ENCODE measurements around the gene NCOA3.

The NCOA3 gene

GRCh38 chr20:47479093-47479492, 22.6 kb upstream of the NCOA3 start:
- TF ChIP-seq, protein P1, sequence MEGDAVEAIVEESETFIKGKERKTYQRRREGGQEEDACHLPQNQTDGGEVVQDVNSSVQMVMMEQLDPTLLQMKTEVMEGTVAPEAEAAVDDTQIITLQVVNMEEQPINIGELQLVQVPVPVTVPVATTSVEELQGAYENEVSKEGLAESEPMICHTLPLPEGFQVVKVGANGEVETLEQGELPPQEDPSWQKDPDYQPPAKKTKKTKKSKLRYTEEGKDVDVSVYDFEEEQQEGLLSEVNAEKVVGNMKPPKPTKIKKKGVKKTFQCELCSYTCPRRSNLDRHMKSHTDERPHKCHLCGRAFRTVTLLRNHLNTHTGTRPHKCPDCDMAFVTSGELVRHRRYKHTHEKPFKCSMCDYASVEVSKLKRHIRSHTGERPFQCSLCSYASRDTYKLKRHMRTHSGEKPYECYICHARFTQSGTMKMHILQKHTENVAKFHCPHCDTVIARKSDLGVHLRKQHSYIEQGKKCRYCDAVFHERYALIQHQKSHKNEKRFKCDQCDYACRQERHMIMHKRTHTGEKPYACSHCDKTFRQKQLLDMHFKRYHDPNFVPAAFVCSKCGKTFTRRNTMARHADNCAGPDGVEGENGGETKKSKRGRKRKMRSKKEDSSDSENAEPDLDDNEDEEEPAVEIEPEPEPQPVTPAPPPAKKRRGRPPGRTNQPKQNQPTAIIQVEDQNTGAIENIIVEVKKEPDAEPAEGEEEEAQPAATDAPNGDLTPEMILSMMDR (IDR thresholded peaks at IDR 0.05; ENCODE audit: insufficient read depth, missing control alignments), result no peak
- FAIRE-seq (no peak), DNase-seq (ENCODE audit: insufficient read length, low spot score) (no peak)

- FAIRE-seq, result no peak
- TF ChIP-seq, protein P1 (IDR thresholded peaks at IDR 0.05; ENCODE audit: insufficient read depth, missing control alignments), result no peak
Observed at GRCh38 chr20:47479506-47479905, 22.2 kb upstream of the NCOA3 start.

DNA sequence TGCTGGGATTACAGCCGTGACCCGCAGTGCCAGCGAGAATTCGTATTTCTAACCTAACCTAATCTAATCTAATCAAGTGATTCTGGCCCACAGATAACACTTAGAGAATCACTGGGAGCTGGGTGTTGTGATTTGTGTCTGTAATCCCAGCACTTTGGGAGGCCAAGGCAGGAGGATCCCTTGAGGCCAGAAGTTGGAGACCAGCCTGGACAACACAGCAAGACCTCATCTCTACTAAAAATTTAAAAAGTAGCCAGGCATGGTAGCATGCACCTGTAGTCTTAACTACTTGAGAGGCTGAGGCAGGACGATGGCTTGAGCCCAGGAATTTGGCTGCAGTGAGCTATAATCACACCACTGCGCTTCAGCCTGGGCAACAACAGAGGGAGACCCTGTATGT, 21.4 kb upstream of the NCOA3 start:
- FAIRE-seq (no peak), DNase-seq (ENCODE audit: insufficient read length, low spot score) (no peak)

More at GRCh38 chr20:47479506-47479905, 22.2 kb upstream of the NCOA3 start:
- DNase-seq (ENCODE audit: insufficient read length, low spot score), result no peak

GRCh38 chr20:47480705-47481104, 21.0 kb upstream of the NCOA3 start:
- FAIRE-seq, result no peak
- DNase-seq (ENCODE audit: insufficient read length, low spot score), result no peak
- TF ChIP-seq, protein P1 (IDR thresholded peaks at IDR 0.05; ENCODE audit: insufficient read depth, missing control alignments), result no peak

More for the DNA sequence above, 21.4 kb upstream of the NCOA3 start:
- TF ChIP-seq, protein P1 (IDR thresholded peaks at IDR 0.05; ENCODE audit: insufficient read depth, missing control alignments), result no peak

GRCh38 chr20:47481330-47482216, 20.1 kb upstream of the NCOA3 start:
- no peak for FAIRE-seq
- no peak for DNase-seq (ENCODE audit: insufficient read length, low spot score)
- TF ChIP-seq, protein P1 (IDR thresholded peaks at IDR 0.05; ENCODE audit: insufficient read depth, missing control alignments), result no peak

DNA sequence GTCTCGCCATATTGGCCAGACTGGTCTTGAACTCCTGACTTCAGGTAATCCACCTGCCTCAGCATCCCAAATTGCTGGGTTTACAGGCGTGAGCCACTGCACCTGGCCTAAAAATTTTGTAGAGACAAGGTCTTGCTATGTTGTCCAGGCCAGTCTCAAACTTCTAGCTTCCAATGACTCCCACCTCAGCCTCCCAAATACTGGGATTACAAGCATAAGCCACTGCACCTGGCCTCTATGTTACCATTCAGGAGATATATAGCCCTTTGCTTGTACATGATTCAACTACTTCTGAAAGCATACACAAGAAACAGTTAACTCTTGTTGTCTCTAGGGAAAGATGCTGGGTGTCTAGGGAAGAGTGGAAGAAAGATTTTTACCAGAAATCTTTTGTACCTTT, 19.0 kb upstream of the NCOA3 start:
- FAIRE-seq, result no peak
- DNase-seq (ENCODE audit: insufficient read length, low spot score), result no peak
- TF ChIP-seq, protein P1 (IDR thresholded peaks at IDR 0.05; ENCODE audit: insufficient read depth, missing control alignments), result no peak

DNA sequence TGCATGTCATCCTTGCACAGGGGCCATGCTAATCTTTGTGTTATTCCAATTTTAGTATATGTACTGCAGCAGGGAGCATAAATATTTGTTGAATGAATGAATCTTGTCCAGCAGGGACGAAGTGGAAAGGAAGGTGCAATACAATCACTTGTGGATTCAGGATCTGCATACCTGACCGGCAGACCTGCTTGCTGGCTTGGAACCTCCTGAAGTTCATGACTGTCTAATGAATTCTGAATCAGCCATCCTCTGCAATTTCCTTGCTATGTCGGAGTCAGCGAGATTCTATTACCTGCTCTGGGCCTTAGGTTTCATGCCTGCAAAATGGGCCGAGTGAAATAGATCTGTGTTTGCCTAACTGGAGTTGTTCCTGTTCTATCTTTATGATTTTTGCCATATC, 17.4 kb upstream of the NCOA3 start:
- TF ChIP-seq, protein P1 (IDR thresholded peaks at IDR 0.05; ENCODE audit: insufficient read depth, missing control alignments), result no peak
- FAIRE-seq (no peak), DNase-seq (ENCODE audit: insufficient read length, low spot score) (no peak)
